ENCODE measurements around the gene ADSL.

ADSL gene

GRCh38 chr22:40381461-40381860 lies 35.2 kb downstream of the ADSL start:
- H3K4me1 ChIP-seq (ENCODE audit: insufficient read depth, poor library complexity, severe bottlenecking): peaks cover 3% of the 10 kb centered on the region
- no peaks in the 10 kb centered on the region for H3K9me3 ChIP-seq (ENCODE audit: severe bottlenecking)
- no peak overlapping the region for H3K4me3 ChIP-seq (ENCODE audit: severe bottlenecking)
- no peak for DNase-seq (ENCODE audit: low spot score)
- TF ChIP-seq CTCF (IDR thresholded peaks at IDR 0.05; ENCODE audit: poor library complexity, severe bottlenecking): no peak
- ATAC-seq (ENCODE audit: low read depth): no peak
- H3K36me3 ChIP-seq (ENCODE audit: low read depth): no peaks in the 10 kb centered on the region
- no peak overlapping the region for H3K27ac ChIP-seq (ENCODE audit: poor library complexity, severe bottlenecking)
- no peaks in the 10 kb centered on the region for H3K27me3 ChIP-seq (ENCODE audit: insufficient read depth, poor library complexity, severe bottlenecking)

GRCh38 chr22:40383905-40384304 lies 37.6 kb downstream of the ADSL start:
- Histone ChIP-seq H3K9me3 (ENCODE audit: severe bottlenecking) (no peaks in the 10 kb centered on the region), H3K27ac (ENCODE audit: poor library complexity, severe bottlenecking) (no peak overlapping the region), H3K27me3 (ENCODE audit: insufficient read depth, poor library complexity, severe bottlenecking) (no peaks in the 10 kb centered on the region), H3K36me3 (ENCODE audit: low read depth) (no peaks in the 10 kb centered on the region), H3K4me1 (ENCODE audit: insufficient read depth, poor library complexity, severe bottlenecking) (peaks cover 10% of the 10 kb centered on the region), H3K4me3 (ENCODE audit: severe bottlenecking) (no peak overlapping the region)
- no peak for ATAC-seq (ENCODE audit: low read depth)
- DNase-seq (ENCODE audit: low spot score): no peak
- TF ChIP-seq CTCF (IDR thresholded peaks at IDR 0.05; ENCODE audit: poor library complexity, severe bottlenecking): no peak

- ATAC-seq (ENCODE audit: low read depth) (no peak), DNase-seq (ENCODE audit: low spot score) (no peak)
- TF ChIP-seq CTCF (IDR thresholded peaks at IDR 0.05; ENCODE audit: poor library complexity, severe bottlenecking): no peak
- H3K27me3 ChIP-seq (ENCODE audit: insufficient read depth, poor library complexity, severe bottlenecking): no peaks in the 10 kb centered on the region
- H3K27ac ChIP-seq (ENCODE audit: poor library complexity, severe bottlenecking): no peak overlapping the region
- H3K9me3 ChIP-seq (ENCODE audit: severe bottlenecking): no peaks in the 10 kb centered on the region
- peaks cover 10% of the 10 kb centered on the region for H3K4me1 ChIP-seq (ENCODE audit: insufficient read depth, poor library complexity, severe bottlenecking)
- no peak overlapping the region for H3K4me3 ChIP-seq (ENCODE audit: severe bottlenecking)
- no peaks in the 10 kb centered on the region for H3K36me3 ChIP-seq (ENCODE audit: low read depth)
These were observed 38.9 kb downstream of the ADSL start for GRCh38 chr22:40385036-40385782.

- no peak for TF ChIP-seq CTCF (IDR thresholded peaks at IDR 0.05; ENCODE audit: poor library complexity, severe bottlenecking)
- no peaks in the 10 kb centered on the region for H3K36me3 ChIP-seq (ENCODE audit: low read depth)
- no peaks in the 10 kb centered on the region for H3K9me3 ChIP-seq (ENCODE audit: severe bottlenecking)
- H3K4me3 ChIP-seq (ENCODE audit: severe bottlenecking): no peak overlapping the region
- H3K4me1 ChIP-seq (ENCODE audit: insufficient read depth, poor library complexity, severe bottlenecking): peaks cover 10% of the 10 kb centered on the region
- H3K27me3 ChIP-seq (ENCODE audit: insufficient read depth, poor library complexity, severe bottlenecking): no peaks in the 10 kb centered on the region
- no peak for ATAC-seq (ENCODE audit: low read depth)
- DNase-seq (ENCODE audit: low spot score): no peak
- H3K27ac ChIP-seq (ENCODE audit: poor library complexity, severe bottlenecking): no peak overlapping the region
These were observed 41.4 kb downstream of the ADSL start for GRCh38 chr22:40387746-40388145.

GRCh38 chr22:40388231-40388630 lies 41.9 kb downstream of the ADSL start:
- H3K9me3 ChIP-seq (ENCODE audit: severe bottlenecking): no peaks in the 10 kb centered on the region
- no peak overlapping the region for H3K4me3 ChIP-seq (ENCODE audit: severe bottlenecking)
- DNase-seq (ENCODE audit: low spot score): no peak
- no peak overlapping the region for H3K27ac ChIP-seq (ENCODE audit: poor library complexity, severe bottlenecking)
- H3K27me3 ChIP-seq (ENCODE audit: insufficient read depth, poor library complexity, severe bottlenecking): no peaks in the 10 kb centered on the region
- H3K4me1 ChIP-seq (ENCODE audit: insufficient read depth, poor library complexity, severe bottlenecking): peaks cover 10% of the 10 kb centered on the region
- no peaks in the 10 kb centered on the region for H3K36me3 ChIP-seq (ENCODE audit: low read depth)
- TF ChIP-seq CTCF (IDR thresholded peaks at IDR 0.05; ENCODE audit: poor library complexity, severe bottlenecking): no peak
- no peak for ATAC-seq (ENCODE audit: low read depth)
